AG04450 (cell line): ENCODE data around the gene COL19A1. TPM values are rescaled to one million over a fixed set of nuclear protein-coding genes. Genes with fewer than 3 reads are reported as not detected.
"Not testable (repeated sequence)": the region's sequence is repeated elsewhere in the genome, so short reads cannot be mapped to it uniquely, and the experiment has no call there.

ENCODE experiments used
- CTCF ChIA-PET: fragments of 300-600, 350-600 bp; formaldehyde crosslinking; extraction: SDS; loops from one replicate; lab custom pipeline; 2022; ENCODE audit warnings: antibody characterized with exemption, inconsistent platforms; lab: Charles Lee
- POLR2A ChIA-PET: fragments of 350-600 bp; formaldehyde crosslinking; extraction: SDS; loops from one replicate; lab custom pipeline; 2021; ENCODE audit warnings: antibody characterized with exemption, inconsistent platforms; lab: Yijun Ruan, JAX
- DNase-seq: peaks from one replicate; pipeline ENCODE4 v3.0.0-alpha.2; 2011; ENCODE audit warnings: low read depth, low spot score
- H3K27ac ChIP-seq: one replicate; pipeline ENCODE4 v1.5.1; 2012; ENCODE audit warnings: low read depth, low read length, control low read depth
- H3K27me3 ChIP-seq: one replicate; pipeline ENCODE4 v1.6.0; 2012; ENCODE audit warnings: low read length; ENCODE audit not compliant: control insufficient read depth, insufficient read depth
- H3K4me3 ChIP-seq: 2 replicates; pipeline ENCODE4 v1.5.1; 2011; ENCODE audit warnings: mild to moderate bottlenecking, low read depth, low read length, control low read depth
- H3K9me3 ChIP-seq: 2 replicates; pipeline ENCODE4 v1.5.1; 2012; ENCODE audit warnings: low read length; ENCODE audit not compliant: control insufficient read depth, insufficient read depth
- CTCF ChIP-seq: IDR thresholded peaks from 2 replicates; pipeline ENCODE4 v1.5.1; 2011; ENCODE audit warnings: low read depth, low read length, control low read depth, inconsistent platforms
- polyA plus RNA-seq: library from polyadenylated mRNA; depleted of rRNA; stranded (reverse); fragments of >200 nt; gene quantifications from 2 replicates; pipeline ENCODE4 v1.2.3, GENCODE V29; 2011

The COL19A1 gene
- polyA plus RNA-seq, 1 experiment = 0.09 TPM

- no peaks in the 10 kb centered on the region for H3K27me3 ChIP-seq
- H3K4me3 ChIP-seq = no peak overlapping the region
- H3K9me3 ChIP-seq = no peaks in the 10 kb centered on the region
- H3K27ac ChIP-seq = no peak overlapping the region
- CTCF ChIA-PET = no interaction called here
- TF ChIP-seq CTCF = no peak
- POLR2A ChIA-PET = no interaction called here
- no peak for DNase-seq
Measured at GRCh38 chr6:69953491-69953890, 87.1 kb downstream of the COL19A1 start.

GRCh38 chr6:69954733-69955132 lies 88.4 kb downstream of the COL19A1 start:
- TF ChIP-seq CTCF = no peak
- POLR2A ChIA-PET = no interaction called here
- DNase-seq = no peak

GRCh38 chr6:69957985-69958559 lies 91.7 kb downstream of the COL19A1 start:
- Histone ChIP-seq H3K27ac (no peak overlapping the region), H3K27me3 (no peaks in the 10 kb centered on the region), H3K4me3 (no peak overlapping the region), H3K9me3 (no peaks in the 10 kb centered on the region)
- DNase-seq = no peak
- POLR2A ChIA-PET = no interaction called here
- CTCF ChIA-PET = no interaction called here
- TF ChIP-seq CTCF = no peak

More at GRCh38 chr6:69954733-69955132, 88.4 kb downstream of the COL19A1 start:
- H3K9me3 ChIP-seq = no peaks in the 10 kb centered on the region
- no peak overlapping the region for H3K4me3 ChIP-seq
- CTCF ChIA-PET = no interaction called here
- H3K27me3 ChIP-seq = no peaks in the 10 kb centered on the region
- H3K27ac ChIP-seq = no peak overlapping the region

GRCh38 chr6:69958978-69959377 lies 92.6 kb downstream of the COL19A1 start:
- DNase-seq = no peak
- no peak for TF ChIP-seq CTCF
- CTCF ChIA-PET = no interaction called here
- Histone ChIP-seq H3K27ac (no peak overlapping the region), H3K4me3 (no peak overlapping the region), H3K27me3 (no peaks in the 10 kb centered on the region), H3K9me3 (no peaks in the 10 kb centered on the region)
- POLR2A ChIA-PET = no interaction called here

- H3K9me3 ChIP-seq, H3K27ac ChIP-seq, POLR2A ChIA-PET, CTCF ChIA-PET, H3K4me3 ChIP-seq, DNase-seq, H3K27me3 ChIP-seq: not testable (repeated sequence)
Measured at GRCh38 chr6:69965974-69966373, 99.6 kb downstream of the COL19A1 start.
